NCI-H226 (cell line): ENCODE measurements around the gene PDE3B.

Source experiments
- DNase-seq: peaks from one replicate; pipeline ENCODE4 v3.0.0-alpha.2; 2015

Gene PDE3B

GRCh38 chr11:14892036-14892556 is 248.5 kb downstream of the PDE3B start, which contains the start of gene CYP2R1:
CYP2R1 (minus strand) TSS chr11:14892231; CDS start chr11:14892205, 26 bp downstream.
- DNase-seq: peak; percentile 94

- no peak for DNase-seq
Observed at GRCh38 chr11:14892577-14892976, 249.0 kb downstream of the PDE3B start.

GRCh38 chr11:14894657-14895598 is 251.3 kb downstream of the PDE3B start:
- DNase-seq: peak; percentile 52

- no peak for DNase-seq
Observed at GRCh38 chr11:14898355-14898754, 254.8 kb downstream of the PDE3B start.

GRCh38 chr11:14898906-14899305 is 255.3 kb downstream of the PDE3B start:
- DNase-seq: no peak

GRCh38 chr11:14902650-14903350 is 259.2 kb downstream of the PDE3B start:
- DNase-seq: peak; percentile 63

- no peak for DNase-seq
Observed at GRCh38 chr11:14904745-14905103, 261.1 kb downstream of the PDE3B start.

GRCh38 chr11:14905104-14906033 is 261.8 kb downstream of the PDE3B start:
- no peak for DNase-seq

- DNase-seq: no peak
Observed at GRCh38 chr11:14906578-14906977, 263.0 kb downstream of the PDE3B start.

GRCh38 chr11:14906993-14907392 is 263.4 kb downstream of the PDE3B start:
- no peak for DNase-seq

- DNase-seq: peak; percentile 8
Observed at GRCh38 chr11:14907411-14908213, 264.0 kb downstream of the PDE3B start.

GRCh38 chr11:14908214-14908880 is 264.7 kb downstream of the PDE3B start:
- DNase-seq: peak; percentile 7

- no peak for DNase-seq
Observed at GRCh38 chr11:14914536-14914935, 270.9 kb downstream of the PDE3B start.

- DNase-seq: no peak
Observed at GRCh38 chr11:14916403-14916802, 272.8 kb downstream of the PDE3B start.
